IPS DF 4.7 (cell line): ENCODE measurements around the gene GABARAPL2.
"Not testable (repeated sequence)": the region's sequence is repeated elsewhere in the genome, so short reads cannot be mapped to it uniquely, and the experiment has no call there.

ENCODE experiments used
- DNase-seq: peaks from one replicate; pipeline ENCODE4 v3.0.0-alpha.2; 2013; ENCODE audit warnings: low spot score; ENCODE audit errors: extremely low read depth

The GABARAPL2 gene, protein sequence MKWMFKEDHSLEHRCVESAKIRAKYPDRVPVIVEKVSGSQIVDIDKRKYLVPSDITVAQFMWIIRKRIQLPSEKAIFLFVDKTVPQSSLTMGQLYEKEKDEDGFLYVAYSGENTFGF

DNA sequence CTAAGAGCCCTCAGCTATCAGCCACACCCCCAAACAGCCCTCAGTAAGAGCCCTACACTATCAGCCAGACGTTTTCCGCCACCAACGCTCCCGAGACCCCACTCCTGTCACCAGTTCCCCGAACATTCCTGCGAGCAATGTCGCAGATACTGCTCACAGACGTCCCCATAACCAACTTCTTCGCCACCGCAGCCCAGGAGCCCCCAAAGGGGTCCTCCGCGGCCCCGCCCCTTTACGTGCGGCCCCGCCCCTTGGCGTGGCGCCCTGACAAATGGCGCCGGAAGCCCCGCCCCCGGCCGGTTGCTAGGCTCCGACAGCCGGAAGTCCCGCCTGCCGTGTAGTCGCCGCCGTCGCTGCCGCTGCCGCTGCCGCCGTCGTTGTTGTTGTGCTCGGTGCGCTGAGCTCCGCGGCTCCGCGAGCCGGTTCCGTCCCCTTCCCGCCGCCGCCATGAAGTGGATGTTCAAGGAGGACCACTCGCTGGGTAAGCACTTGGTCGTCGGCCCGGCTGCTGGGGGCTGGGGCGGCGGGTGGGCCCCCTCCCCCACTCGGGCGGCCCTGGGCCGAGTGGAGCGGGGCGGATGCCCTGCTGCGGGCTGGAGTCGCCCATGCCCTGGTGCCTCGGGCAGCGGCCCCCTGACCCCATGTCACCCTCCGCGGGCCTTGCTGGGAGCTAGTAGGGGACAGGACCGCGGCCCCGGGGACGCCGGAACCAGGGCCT, at the start of gene GABARAPL2:
Gene GABARAPL2 (plus strand): TSS at position 340 of the 718 bp plus-strand sequence. CDS start 108 bp downstream, at position 448.
- no peak for DNase-seq

DNA sequence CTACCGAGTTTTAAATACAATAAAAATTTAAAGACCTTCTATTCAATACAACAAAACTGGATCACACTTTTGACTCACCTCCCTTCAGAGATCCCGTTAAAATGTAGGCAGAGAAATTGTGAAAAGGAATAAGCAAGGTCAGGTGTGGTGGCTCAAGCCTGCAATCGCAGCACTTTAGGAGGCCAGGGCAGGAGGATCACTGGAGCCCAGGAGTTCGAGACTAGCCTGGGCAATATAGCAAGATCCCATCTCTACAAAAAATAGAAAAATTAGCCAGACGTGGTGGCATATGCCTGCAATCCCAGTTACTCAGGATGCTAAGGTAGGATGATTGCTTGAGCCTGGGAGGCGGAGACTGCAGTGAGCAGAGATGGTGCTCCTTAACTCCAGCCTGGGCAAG, 47.0 kb upstream of the GABARAPL2 start:
- DNase-seq, result no peak

DNA sequence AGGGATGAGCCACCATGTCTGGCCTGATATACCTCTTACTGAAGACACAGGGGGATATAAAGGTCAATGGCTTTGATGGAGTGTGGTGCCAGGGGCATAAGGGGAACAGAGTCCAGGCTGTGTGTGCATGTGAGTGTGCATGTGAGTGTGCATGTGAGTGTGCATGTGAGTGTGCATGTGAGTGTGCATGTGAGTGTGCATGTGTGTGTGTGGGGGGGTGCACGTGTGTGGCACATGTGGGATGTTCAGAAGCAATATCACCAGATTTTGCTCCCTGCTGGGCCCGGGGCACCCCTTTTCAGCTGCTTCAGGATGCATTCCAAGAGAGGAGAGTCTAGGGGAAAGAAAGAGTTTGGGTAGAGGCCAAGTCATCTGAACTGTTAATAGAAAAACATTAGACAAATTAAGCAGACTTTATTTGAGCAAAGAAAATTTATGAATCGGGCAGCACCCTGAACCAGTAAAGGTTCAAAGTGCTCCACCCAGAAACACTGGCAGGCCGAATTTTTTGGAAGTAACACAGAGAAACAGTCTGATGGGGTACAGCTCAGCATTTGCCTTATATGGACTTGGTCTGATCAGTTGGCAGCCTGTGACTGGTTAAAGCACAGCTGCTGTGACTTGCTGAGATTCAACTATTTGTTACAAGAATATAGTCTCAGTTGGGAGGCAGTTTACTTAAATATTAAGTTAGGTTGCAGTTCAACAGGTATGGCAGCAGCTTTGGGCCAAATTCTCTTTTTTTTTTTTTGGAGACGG, 40.0 kb upstream of the GABARAPL2 start:
- no peak for DNase-seq

DNA sequence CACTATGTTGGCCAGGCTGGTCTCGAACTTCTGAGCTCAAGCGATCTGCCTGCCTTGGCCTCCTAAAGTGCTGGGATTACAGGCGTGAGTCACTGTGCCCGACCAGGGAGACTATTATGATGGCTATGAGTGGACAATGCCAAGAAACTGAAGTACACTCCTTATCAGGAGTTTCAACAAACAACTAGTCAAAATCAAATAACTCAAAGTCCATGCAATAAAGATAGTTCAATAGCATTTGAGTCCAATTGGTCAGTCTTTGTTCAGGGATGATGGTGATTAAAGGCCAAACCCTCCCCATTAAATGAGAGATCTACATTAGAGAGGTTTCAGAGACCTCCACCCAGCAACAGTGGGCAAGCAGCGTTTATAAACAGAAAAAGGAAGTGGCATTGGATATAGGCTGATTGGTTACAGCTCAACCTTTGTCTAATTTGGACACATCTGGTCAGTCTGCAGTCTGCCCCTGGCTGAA, 38.3 kb upstream of the GABARAPL2 start:
- no peak for DNase-seq

DNA sequence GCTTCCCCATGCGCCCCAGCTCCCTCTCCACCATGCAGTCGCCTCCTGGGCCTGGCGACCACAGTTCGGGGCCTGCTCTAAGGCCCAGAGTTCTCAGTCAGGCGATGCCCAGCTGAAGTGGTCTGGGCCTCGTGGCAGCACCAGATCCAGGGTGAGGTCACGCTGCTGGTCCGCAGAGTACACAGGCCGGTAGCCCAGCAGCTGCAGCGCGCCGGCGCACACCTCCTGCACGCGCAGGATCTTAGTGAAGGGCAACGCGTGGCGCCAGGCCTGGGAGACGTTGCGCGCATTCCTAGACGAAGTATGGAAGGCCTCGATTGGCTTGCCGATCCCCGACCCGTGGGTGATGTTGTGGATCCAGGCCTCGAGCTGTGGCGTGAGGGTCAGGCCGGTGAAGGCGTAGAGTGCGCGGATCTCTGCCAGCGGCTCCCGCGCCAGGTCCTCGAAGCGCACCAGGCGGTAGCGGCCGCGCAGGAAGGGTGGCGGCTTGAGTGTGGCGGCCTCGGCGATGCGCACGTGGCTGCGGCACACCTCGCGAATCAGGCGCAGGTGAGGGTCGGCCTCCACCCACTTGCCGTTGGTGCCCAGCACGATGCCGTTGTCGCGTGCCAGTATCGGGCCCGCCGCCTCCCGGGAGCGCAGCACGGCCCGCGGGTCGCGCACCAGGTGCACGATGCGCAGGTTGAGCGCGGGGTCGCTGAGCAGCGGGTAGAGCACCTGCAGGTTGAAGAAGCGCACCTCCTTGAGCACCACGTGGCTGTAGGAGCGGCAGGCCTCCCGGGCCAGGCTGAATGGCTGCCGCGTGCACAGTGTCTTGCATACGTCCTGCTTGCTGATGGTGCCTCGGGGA, 36.9 kb upstream of the GABARAPL2 start:
- no peak for DNase-seq

DNA sequence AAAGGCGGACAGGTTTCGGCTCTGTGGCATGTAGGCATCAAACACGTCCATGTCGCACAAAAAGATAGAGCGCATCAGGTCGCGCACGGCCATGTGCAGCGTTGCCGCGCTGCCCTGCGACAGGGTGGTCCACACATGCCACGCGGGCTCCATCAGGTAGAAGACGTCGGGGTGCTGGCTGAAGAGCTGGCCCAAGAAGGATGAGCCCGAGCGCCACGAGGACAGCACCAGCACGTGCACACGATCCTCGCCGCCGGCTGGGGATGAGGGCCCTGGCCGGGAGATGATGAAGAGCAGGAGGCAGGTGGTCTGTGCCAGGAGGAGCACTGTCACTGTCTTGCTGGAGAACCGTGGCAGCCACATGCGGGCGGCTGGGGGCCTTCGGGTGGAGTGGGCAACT, 36.2 kb upstream of the GABARAPL2 start:
- no peak for DNase-seq

DNA sequence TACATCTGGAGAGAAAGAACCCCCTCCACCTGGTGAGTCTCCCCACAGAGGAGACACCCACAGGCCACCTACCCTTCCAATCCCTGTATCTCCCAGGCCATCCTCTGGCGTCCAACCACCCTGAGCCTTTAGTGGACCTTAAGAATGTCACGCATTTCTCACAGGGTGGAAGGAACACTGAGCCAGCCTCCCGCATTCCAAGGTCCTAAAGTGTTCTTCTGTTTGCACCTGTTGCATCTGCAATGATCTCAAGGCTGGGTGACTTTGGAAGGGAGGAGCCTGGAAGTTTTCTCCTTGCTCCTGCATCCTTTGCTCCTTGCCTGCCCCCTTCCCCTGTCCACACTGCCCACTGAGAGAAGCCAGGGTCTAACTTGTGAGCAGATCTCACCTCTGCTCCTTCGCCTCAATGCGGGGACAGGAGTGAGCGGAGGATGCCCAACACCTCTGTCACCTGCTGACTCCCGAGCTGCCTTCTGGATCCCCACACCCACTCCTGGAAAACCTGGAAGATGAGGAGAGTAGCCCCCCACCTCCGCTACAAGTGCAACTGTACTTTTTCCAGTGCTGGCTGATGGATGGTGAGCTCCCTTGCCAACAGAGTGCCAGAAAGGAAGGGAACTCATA, 33.9 kb upstream of the GABARAPL2 start:
- DNase-seq, result no peak

DNA sequence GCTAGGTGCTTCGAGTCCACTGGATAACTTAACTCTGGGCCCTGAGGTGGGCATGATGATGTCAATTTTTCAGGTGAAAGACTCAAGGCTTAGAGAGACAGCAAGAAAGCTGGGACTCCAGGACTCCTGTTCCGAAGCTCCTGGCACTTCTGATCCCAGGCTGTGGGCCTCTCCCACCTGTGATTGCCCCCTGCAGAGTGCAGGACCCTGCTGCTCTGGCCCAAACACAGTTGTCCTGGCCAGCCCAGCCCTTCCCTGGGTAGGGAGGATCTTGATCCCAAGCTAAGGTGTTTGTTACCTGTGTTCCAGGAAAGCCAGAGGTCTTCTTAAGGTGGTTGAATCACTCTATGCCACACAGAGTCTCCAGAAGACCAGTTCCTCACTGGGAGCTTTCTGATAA, 33.4 kb upstream of the GABARAPL2 start:
- DNase-seq, result no peak

DNA sequence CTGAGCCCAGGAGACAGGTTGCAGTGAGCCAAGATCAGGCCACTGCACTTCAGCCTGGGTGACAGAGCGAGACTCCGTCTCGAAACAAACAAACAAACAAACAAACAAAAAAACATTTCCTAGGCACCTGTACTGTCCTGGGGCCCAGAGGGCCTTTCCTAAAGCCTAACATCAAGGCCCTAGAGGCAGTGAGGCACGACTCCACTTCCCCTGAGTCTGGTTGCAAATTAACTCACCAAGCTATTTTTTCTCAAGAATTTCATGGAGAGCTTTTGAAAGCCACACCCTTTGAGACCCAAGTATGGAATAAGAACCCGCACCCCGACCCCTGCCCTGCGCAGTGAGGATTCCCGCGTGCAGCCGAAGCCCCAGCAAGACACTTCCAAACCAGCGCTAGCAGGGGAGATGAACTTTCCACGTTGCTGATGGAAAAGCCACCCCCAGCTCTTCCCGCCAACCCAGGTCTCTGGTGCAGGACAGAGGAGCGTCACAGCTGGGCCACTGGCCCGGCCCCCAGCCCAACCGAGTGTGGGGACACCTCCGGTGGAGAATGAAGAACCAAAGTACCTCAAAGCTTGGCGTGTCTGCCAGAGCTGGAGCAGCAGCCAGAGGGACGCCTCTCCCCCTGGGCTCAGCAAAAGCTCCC, 31.5 kb upstream of the GABARAPL2 start:
- DNase-seq, result no peak

DNA sequence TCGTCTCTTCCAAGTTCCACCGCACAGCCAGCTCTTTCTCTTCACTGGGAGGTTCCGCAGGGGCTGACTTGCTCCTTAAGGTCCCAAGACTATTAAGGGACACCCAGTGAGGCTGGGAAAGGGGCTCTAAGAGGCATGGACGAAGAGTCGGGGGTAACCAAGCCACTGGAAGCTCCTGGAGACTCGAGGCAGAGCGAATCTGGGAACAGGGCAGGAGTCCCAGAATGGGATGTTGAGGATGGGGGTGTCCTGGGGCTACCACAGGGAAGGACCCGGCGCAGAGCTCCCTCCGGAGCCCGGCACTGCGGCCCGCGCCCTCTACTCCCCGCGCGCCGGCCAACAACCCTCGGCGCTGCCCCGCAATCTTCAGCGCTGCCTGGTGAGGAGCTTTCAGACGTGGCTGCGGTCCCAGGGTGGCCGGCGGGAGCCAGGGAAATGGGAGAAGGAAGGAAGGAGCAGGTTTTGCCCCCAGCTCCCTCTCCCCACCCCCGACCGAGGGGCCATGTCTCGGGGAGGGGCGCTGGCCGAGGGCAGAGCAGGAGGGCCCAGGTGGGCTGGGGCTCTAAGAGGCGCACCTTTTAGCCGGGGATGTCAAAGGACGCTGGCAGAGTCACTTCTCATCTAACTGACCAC, 30.9 kb upstream of the GABARAPL2 start:
- no peak for DNase-seq

DNA sequence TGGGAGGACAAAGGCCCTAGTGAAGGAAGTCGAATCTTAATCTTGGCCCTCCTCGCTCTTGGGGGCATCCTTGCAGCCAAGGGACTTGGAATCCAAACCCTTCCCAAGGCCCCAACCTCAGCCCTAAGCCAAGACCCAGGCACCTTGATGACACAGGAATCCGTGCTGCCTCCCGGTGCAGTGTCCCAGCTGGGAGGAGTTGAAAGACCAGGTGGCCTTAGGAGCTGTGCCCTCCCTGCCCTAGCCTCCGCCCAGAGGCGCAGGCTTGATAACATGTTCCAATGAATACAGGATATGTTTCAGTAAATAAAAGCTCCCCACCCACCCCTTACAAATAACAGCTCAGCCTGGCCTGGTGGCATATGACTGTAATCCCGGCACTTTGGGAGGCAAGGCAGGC, 30.3 kb upstream of the GABARAPL2 start, which contains the start of gene CHST5:
Gene CHST5 (minus strand): TSS at position 208 of the 400 bp plus-strand sequence. CDS start 5,724 bp downstream, outside the sequence.
- no peak for DNase-seq

DNA sequence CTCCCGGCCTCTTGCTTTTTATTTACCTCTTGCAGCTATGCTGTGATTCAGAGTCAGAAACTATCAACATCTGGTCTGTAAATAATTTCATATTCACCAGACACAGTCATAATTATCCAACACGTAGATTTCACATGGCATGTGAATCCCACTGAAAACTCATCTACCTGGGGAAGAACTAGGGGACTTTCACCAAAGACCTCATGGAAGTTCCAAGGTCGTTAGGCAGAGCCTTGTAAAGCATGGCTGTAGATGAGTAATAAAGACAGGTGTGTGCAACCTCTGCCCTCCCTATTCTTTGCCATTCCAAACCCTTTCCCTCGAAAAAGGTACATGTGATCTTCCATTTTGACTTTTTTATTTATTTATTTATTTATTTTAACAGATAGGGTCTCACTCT, 28.4 kb upstream of the GABARAPL2 start:
- DNase-seq, result no peak

DNA sequence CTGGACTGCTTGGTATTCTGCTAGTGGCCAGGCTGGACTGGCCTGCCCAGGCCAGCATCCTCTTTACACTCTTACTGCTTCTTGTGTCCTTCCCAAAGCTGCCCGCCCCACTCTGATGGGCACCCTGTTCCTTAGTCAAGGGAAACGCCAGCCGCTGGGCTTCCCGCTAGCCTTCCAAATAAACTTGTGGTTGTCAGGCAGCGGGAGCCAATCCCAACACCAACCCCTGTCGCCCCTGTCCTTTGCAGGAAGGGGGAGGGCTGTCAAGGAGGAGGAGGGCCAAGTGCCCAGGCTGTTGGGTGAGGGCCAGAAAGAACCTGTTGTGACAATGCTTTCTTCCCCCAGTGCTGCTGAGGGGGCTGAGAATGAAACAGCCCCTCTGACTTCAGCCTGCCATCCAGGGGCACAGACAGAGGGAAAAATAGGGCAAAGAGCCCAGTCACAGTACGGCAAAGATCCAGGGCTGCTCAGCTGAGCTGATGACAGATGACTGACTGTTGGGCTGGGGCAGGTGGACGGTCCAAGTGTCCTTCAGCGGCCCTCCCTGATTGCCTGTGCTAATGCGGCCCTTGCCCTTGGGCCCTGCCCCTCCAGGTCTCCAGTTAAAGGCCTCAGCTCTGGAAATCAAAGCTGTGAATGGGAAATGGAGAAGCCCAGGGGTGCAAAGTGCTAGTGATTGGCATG, 27.2 kb upstream of the GABARAPL2 start:
- not testable (repeated sequence) for DNase-seq

DNA sequence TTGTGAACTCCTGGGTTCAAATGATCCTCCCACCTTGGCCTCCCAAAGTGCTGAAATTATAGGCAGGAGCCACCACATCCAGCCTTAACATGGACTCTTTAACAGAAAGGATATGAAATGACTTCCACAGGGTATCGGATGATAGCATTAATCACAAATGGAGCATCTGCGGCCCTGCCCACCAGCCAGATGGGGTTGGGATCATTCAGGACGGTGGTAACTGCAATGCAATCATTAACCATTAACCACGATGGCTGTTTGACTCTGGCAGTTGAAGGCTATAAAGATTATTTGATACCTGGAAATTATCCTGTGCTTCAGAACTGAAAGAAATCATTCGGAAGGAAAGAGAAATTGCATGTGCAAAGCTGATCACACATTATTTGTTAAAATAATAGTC, 24.9 kb upstream of the GABARAPL2 start:
- DNase-seq, result no peak

DNA sequence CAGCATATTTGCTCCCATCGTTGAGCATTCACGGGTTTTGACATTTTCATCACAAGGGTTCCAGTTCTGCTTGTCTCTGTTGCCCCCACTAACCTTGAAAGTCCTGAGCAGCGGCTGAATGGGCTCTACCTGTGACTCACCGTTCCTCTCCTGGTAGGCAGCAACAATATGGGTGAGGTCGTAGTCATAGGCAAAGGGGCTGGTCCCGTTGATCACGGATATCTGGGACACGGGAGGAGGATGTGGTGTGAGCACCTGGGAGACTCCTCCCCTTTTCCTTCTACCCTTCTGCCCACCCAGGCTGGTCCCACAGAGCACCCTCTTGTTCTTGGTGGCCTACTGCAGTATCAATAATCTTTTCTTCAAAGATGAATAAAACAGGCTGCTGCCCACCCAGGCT, 23.7 kb upstream of the GABARAPL2 start:
- DNase-seq, result not testable (repeated sequence)

DNA sequence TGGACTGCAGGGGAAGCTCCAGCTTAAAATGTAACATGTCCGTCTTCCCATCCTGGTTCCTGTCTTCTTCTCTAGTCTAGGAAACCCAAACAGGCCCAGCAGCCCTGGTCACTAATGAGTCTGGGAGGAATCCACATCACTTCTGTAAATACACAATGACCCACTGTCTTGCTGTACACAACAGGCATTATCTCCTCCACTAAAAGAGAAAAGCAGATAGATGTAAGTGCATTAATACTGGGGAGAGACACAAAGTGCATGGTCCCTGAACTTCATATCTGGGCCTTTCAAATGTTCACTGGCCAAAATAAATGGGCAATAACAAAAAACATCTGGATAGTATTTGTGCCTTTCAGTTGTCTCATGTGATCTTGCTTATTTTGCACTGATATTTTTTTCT, 20.3 kb upstream of the GABARAPL2 start:
- DNase-seq, result not testable (repeated sequence)

DNA sequence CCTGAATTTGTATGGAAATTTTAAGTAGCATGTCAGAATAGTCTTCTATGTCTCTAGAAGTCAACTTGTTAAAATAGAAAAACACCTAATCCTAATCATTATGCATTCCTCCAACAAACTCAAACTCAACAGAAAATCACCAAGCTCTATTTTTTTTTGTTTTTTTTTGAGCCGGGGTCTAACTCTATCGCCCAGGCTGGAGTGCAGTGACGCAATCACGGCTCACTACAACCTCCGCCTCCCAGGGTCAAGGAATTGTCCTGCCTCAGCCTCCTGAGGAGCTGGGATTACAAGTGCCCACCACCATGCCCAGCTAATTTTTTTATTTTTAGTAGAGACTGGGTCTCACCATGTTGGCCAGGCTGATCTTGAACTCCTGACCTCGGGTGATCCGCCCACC, 19.9 kb upstream of the GABARAPL2 start:
- no peak for DNase-seq

DNA sequence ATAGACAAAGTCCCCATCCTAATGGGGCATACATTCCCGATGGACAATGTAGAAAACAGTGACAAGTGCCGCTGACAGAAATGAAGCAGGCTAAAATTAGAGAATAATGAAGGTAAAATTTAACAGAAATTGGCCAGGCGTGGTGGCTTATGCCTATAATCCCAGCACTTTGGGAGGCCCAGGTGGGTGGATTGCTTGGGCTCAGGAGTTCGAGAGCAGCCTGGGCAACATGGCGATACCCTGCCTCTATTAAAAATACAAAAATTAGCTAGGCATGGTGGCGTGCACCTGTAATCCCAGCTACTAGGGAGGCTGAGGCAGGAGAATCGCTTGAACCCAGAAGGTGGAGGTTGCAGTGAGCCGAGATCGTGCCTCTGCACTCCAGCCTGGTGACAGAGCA, 17.7 kb upstream of the GABARAPL2 start:
- DNase-seq, result not testable (repeated sequence)

DNA sequence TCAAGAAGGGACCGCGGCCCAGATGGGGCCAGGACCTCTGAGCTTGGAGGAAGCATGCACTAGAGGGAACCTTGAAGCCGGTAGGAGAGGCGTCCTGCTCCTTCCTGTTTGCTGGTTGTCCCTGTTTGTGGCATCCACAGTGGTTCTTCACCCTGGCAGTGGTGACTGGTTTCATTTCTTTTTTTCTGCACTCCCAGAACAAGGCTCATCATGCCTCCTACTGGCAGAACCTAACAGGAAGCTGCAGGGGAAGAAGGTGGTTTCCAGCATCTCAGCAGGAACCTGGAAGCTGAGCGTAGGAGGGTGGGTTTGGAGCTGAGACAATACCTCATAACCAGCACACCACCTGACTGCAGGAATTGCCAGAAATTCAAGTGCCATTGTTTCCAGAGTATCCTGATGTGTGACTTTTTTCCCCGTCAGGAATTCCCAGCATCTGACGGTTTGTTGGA, 15.9 kb upstream of the GABARAPL2 start:
- DNase-seq, result no peak
